ENCODE data around the gene USP40.

- TF ChIP-seq CTCF (IDR thresholded peaks at IDR 0.05; ENCODE audit: borderline replicate concordance, extremely low read depth, low read length, poor library complexity, severe bottlenecking) (no peak), EZH2 (IDR thresholded peaks at IDR 0.05; ENCODE audit: borderline replicate concordance, low read depth, low read length, severe bottlenecking) (no peak)
These were observed 107.2 kb downstream of the USP40 start for GRCh38 chr2:233459426-233459825.
